GM10248 (cell line): ENCODE measurements around the gene TPR.

Experiments
- CTCF ChIA-PET: fragments of 300-600 bp; sonication (Branson Sonifier 250); formaldehyde crosslinking; extraction: SDS; loops from one replicate; lab custom pipeline; 2021; ENCODE audit warnings: antibody characterized with exemption; lab: Yijun Ruan, JAX
- POLR2A ChIA-PET: fragments of 350-650 bp; sonication (Branson Sonifier 250); formaldehyde crosslinking; extraction: SDS; loops from one replicate; lab custom pipeline; 2020; ENCODE audit warnings: antibody characterized with exemption; lab: Yijun Ruan, JAX
- DNase-seq: peaks from one replicate; pipeline ENCODE4 v3.0.0; 2012; ENCODE audit errors: extremely low spot score
- TF ChIP-seq, protein P1 (sequence below): IDR thresholded peaks from 2 replicates; pipeline ENCODE4 v1.5.1; 2012; ENCODE audit warnings: mild to moderate bottlenecking, low read depth; ENCODE audit errors: extremely low read depth, missing control alignments, control extremely low read depth

The TPR gene

DNA sequence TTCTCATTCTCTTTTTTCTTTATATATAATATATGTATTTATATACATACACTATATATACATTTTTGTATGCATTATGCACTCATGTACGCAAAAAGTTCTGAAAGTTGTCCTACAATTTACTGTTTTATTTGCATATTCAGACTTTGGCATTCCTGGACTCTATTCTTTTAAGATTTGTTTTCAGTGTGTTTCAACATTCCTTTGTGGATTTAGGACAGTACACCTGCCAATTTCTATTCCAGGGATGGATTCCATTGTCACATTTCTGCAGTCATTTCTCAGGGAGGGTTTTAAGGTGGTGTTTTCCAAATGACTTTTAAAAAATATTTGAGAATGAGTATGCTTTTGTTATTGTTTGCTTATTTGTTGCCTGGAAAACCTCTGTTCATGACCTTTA is 76.2 kb downstream of the TPR start:
- POLR2A ChIA-PET, result no interaction called here
- TF ChIP-seq, protein P1, sequence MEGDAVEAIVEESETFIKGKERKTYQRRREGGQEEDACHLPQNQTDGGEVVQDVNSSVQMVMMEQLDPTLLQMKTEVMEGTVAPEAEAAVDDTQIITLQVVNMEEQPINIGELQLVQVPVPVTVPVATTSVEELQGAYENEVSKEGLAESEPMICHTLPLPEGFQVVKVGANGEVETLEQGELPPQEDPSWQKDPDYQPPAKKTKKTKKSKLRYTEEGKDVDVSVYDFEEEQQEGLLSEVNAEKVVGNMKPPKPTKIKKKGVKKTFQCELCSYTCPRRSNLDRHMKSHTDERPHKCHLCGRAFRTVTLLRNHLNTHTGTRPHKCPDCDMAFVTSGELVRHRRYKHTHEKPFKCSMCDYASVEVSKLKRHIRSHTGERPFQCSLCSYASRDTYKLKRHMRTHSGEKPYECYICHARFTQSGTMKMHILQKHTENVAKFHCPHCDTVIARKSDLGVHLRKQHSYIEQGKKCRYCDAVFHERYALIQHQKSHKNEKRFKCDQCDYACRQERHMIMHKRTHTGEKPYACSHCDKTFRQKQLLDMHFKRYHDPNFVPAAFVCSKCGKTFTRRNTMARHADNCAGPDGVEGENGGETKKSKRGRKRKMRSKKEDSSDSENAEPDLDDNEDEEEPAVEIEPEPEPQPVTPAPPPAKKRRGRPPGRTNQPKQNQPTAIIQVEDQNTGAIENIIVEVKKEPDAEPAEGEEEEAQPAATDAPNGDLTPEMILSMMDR, result no peak
- CTCF ChIA-PET, result interaction anchor here (1.1 to 2.5 kb wide), 2 partner anchors 8 to 14 kb away, joined by 3 to 11 read pairs; no protein-coding TSS in a partner anchor
- no peak for DNase-seq

DNA sequence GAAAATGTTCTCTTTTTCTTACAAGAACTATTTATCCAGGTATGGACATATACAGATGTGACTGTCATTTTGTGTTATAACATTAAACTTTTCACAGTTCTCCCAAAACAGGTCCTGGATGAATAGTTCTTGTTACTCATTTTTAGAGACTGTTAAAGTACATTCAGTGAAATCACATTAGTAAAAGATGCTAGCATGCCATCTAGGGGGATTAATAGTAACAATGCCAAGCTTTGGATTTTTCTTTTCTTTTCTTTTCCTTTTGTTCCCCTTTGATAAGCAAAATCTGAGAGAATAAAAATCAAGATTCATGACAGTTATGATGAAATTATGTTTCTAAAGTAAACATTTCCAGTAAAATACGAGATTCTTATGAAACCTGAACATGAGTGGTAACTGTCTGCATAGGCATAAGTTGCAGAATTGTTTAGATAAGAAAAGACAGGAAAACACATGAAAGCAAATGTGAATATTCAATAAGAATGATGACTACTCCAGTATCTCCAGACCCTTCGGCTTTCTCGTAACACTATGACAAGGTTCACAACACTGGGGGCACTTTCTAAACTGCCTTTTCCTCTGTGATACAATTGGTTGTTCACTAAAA is 77.5 kb downstream of the TPR start:
- TF ChIP-seq, protein P1, result no peak
- ChIA-PET POLR2A (no interaction called here), CTCF (interaction anchor here (1.2 to 2.5 kb wide), 4 partner anchors 8 to 12 kb away, joined by 3 to 11 read pairs (median 4); no protein-coding TSS in a partner anchor)
- no peak for DNase-seq

DNA sequence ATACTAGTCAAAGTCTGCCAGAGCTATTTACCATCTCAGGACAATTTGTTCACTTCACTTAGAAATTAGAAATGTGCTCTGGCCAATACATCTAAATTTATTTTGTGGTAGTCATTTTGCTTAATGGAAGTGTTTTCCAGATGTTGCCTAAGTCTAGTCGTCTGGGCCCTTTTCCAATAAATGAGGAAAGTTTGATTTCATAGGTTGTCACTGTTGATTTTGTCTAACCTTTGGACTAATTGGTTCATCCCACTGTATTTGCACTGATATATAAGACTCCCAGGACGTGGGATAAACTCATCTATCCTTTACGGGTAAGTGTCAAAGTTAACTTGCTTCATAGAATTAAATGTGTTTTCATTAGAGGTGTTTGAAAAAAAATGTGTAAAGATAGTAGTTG is 79.1 kb downstream of the TPR start, which contains the start of gene PRG4:
PRG4 (plus strand) TSS at position 300 of the 400 bp plus-strand sequence.
- ChIA-PET POLR2A (no interaction called here), CTCF (interaction anchor here (0.9 to 1.7 kb wide), 3 partner anchors 8 to 13 kb away, joined by 3 to 5 read pairs (median 5); no protein-coding TSS in a partner anchor)
- DNase-seq, result no peak
- TF ChIP-seq, protein P1, result no peak

DNA sequence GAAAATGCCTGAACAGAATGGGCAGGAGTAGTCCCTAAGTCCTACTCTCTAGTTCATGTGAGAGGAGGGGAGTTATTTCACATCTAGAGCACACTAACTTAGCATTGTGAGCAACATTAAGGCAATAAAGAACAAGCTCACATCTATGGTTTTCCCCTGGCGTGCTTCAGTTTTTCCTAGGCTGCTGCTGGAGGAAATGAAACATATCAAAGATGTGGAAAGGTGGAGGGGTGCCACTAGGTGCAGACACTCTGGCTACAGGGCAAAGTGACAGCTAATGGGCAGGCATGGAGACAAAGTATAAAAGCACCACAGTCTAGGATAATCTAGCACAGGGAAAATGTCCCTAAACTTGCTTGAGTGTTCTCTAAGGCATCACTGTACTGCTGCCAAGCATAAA is 82.2 kb downstream of the TPR start:
- POLR2A ChIA-PET, result no interaction called here
- no peak for DNase-seq
- TF ChIP-seq, protein P1, result no peak
- CTCF ChIA-PET, result interaction anchor here (0.9 to 2.7 kb wide), 5 partner anchors 9 to 28 kb away, joined by 3 to 11 read pairs (median 4); no protein-coding TSS in a partner anchor

DNA sequence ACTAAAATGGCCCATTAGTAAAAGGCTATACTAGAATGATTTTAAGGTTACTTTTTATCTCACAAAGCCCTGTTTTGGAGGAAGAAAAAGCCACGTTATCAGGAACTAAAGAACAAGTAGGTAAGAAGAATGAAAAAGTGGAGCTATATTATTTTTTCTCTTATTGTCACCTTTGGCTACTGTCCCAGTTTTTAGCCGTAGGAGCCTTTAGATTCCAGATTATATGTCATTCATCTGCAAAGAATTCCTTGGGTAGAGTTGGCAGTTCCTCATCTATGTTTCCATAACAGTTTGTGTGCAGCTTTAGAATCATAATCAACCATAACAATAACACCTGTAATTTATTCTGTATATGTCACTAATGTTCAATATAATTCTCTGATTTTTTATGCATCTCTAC is 83.8 kb downstream of the TPR start:
- DNase-seq, result no peak
- TF ChIP-seq, protein P1, result no peak
- POLR2A ChIA-PET, result no interaction called here
- CTCF ChIA-PET, result interaction anchor here (1.0 kb wide), 1 partner anchor 8 kb away, joined by 3 read pairs; no protein-coding TSS in a partner anchor

DNA sequence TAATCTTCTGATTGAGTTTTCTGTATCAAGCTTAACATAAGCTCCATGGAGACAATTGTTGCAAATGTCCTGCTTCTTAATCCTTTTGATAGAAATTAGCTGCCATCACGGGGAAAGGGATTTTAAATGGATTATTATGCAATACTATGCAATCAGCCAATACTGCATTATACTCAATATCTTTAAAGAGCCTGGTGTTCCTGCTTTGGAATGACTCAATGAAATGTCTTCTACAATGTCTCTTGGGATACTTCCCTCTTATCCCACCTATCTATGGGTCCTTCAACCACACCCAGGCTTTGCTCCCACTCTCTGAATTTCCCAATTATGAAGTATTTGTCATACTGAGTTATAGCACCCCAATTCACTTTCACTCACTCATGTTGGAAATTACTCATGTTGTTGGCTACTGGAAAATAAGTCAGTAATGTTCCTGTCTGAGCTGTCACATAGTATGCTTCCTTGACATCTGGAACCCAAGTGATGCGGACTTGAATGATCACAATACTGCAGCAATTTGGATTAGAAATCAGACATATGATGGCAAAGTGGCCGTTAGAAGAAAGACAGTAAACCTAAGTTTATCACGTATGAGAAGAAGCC is 85.0 kb downstream of the TPR start:
- DNase-seq, result no peak
- POLR2A ChIA-PET, result no interaction called here
- CTCF ChIA-PET, result interaction anchor here (1.1 kb wide), 1 partner anchor 8 kb away, joined by 3 read pairs; no protein-coding TSS in a partner anchor
- TF ChIP-seq, protein P1, result no peak
